Ascending aorta (tissue), 2 donors: ENCODE results near the gene CEBPZ. TPM values are rescaled to one million over a fixed set of nuclear protein-coding genes. Genes with fewer than 3 reads are reported as not detected.
"Not testable (repeated sequence)": the region's sequence is repeated elsewhere in the genome, so short reads cannot be mapped to it uniquely, and the experiment has no call there.

Experiments used
- DNase-seq, 2 donors: peaks; one replicate each; pipeline ENCODE4 v3.0.0-alpha.2; 2019; ENCODE audit warnings: low spot score in 2 of 2
- H3K27ac ChIP-seq, 2 donors: fragments of 200-600 bp; sonication (generic); one replicate each; pipeline ENCODE4 v1.5.1; 2016 to 2017; ENCODE audit warnings: mild to moderate bottlenecking in 1 of 2
- H3K27me3 ChIP-seq: fragments of 200-600 bp; sonication (generic); one replicate; pipeline ENCODE4 v1.5.1; 2017
- H3K36me3 ChIP-seq, 2 donors: fragments of 200-600 bp; sonication (generic); one replicate each; pipeline ENCODE4 v1.5.1; 2016
- H3K4me1 ChIP-seq, 2 donors: fragments of 200-600 bp; sonication (generic); one replicate each; pipeline ENCODE4 v1.5.1; 2016 to 2017; ENCODE audit warnings: mild to moderate bottlenecking in 1 of 2
- H3K4me3 ChIP-seq, 2 donors: fragments of 200-600 bp; sonication (generic); one replicate each; pipeline ENCODE4 v1.5.1; 2016 to 2017; ENCODE audit warnings: mild to moderate bottlenecking in 1 of 2
- H3K9me3 ChIP-seq, 2 donors: fragments of 200-600 bp; sonication (generic); one replicate each; pipeline ENCODE4 v1.5.1; 2016
- intact Hi-C: fragments of 100-400 bp; cut with DNase I; formaldehyde crosslinking; loops from one replicate; pipeline ENCODE4 v1.15.1; 2023
- total RNA-seq: library from RNA; depleted of rRNA; stranded (reverse); fragments of >200 nt; gene quantifications from one replicate; pipeline ENCODE4 v1.1.0, GENCODE V29; 2016
- TF ChIP-seq, protein P1 (sequence below), 3 experiments: fragments of 200-600 bp in 2 of 3; fragments of 450-650 bp in 1 of 3; sonication (generic) in 2 of 3; IDR thresholded peaks; one replicate each; pipeline ENCODE4 v1.5.1; 2016 to 2019; ENCODE audit warnings: antibody characterized with exemption in 3 of 3, mild to moderate bottlenecking in 1 of 3, moderate library complexity in 1 of 3

Gene CEBPZ
- total RNA-seq, 1 donor from 2014 or later, result 20.2 TPM

DNA sequence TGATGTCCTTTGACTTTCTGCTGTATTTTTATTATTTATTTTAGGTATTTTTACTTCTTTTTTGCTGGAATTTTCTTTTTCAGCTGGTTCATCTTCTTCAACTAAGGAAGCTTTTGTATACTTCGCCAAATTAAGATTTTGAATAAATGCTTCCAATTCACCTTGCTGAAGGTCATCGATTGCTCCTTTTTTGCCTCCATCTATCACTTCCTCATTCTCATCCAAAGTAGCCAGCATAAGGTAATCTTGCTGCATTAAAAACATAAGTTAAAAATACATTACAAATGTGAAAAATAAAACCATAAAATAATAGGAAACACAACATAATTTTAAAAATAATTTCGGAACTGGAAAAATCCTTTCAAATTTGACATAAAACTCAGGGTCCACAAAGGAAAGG, 2.6 kb downstream of the CEBPZ start:
- Histone ChIP-seq H3K4me3 (no peak overlapping the region), H3K27me3 (no peaks in the 10 kb centered on the region), H3K9me3 (no peaks in the 10 kb centered on the region), H3K27ac (no peak overlapping the region), H3K4me1 (peaks cover 7 to 26% of the 10 kb centered on the region in 2 donors), H3K36me3 (peaks cover 11 to 13% of the 10 kb centered on the region in 2 donors)
- intact Hi-C loops, result no loop called here
- DNase-seq, result no peak
- TF ChIP-seq, protein P1, sequence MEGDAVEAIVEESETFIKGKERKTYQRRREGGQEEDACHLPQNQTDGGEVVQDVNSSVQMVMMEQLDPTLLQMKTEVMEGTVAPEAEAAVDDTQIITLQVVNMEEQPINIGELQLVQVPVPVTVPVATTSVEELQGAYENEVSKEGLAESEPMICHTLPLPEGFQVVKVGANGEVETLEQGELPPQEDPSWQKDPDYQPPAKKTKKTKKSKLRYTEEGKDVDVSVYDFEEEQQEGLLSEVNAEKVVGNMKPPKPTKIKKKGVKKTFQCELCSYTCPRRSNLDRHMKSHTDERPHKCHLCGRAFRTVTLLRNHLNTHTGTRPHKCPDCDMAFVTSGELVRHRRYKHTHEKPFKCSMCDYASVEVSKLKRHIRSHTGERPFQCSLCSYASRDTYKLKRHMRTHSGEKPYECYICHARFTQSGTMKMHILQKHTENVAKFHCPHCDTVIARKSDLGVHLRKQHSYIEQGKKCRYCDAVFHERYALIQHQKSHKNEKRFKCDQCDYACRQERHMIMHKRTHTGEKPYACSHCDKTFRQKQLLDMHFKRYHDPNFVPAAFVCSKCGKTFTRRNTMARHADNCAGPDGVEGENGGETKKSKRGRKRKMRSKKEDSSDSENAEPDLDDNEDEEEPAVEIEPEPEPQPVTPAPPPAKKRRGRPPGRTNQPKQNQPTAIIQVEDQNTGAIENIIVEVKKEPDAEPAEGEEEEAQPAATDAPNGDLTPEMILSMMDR (IDR thresholded peaks at IDR 0.05), result no peak

DNA sequence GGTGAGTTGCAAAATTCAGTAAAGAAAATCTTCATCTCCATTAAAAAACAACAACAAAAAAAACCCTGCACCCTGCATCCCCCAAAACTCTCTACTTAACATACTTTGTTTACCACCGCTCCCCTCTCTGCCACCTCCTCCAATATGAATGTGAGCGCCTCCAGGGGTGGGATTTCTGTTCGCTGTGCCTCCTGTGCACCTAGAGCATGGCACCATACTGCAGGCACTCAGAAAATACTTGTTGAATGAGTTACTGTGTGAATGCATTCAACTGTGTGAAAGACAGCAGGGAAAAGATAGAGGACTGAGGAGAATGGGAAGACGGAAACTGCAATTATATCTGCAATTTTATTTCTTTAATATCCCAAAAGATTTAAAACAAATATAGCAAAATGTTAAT, 4.5 kb downstream of the CEBPZ start:
- Histone ChIP-seq H3K27me3 (no peaks in the 10 kb centered on the region), H3K27ac (no peak overlapping the region), H3K4me3 (no peak overlapping the region), H3K9me3 (no peaks in the 10 kb centered on the region), H3K4me1 (peaks cover 0 to 16% of the 10 kb centered on the region in 2 donors), H3K36me3 (peaks cover 17 to 28% of the 10 kb centered on the region in 2 donors)
- TF ChIP-seq, protein P1 (IDR thresholded peaks at IDR 0.05), result no peak
- intact Hi-C loops, result no loop called here
- no peak for DNase-seq

DNA sequence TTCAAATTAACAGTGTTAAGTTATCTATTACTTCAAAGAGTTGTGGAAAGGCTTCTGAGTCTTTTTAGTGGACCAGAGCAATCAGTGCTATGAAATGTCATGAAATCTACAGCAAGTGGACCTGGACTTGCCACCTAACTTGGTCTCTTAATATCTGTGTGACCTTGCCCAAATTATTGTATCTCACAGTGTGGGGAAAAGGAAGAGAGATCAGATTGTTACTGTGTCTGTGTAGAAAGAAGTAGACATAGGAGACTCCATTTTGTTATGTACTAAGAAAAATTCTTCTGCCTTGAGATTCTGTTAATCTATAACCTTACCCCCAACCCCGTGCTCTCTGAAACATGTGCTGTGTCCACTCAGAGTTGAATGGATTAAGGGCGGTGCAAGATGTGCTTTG, 6.3 kb downstream of the CEBPZ start:
- DNase-seq, intact Hi-C loops, H3K27ac ChIP-seq, H3K4me3 ChIP-seq, H3K9me3 ChIP-seq, H3K27me3 ChIP-seq: not testable (repeated sequence)
- Histone ChIP-seq H3K36me3 (peaks cover 31 to 46% of the 10 kb centered on the region in 2 donors), H3K4me1 (peaks cover 0 to 12% of the 10 kb centered on the region in 2 donors)

DNA sequence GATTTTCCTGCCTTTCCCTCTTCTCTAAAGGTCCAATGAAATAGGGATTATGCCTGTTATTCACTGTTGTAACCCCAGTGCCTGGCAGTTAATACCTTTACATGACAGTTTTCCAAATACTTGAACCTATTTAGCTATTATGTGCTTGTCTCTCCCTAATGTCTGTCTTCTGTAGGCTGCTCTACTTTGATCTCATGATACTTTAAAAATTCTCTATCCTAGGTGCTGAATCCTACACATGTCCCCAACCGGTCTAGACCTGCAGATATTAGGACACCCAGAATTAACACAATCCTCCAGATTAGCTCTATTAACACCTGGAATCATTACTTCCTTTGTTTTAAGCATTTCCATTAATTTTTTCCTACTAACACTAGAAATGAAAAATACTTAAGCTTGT, 7.3 kb downstream of the CEBPZ start:
- intact Hi-C loops, result no loop called here
- no peaks in the 10 kb centered on the region for H3K27me3 ChIP-seq
- peaks cover 0 to 4% of the 10 kb centered on the region in 2 donors for H3K4me1 ChIP-seq
- TF ChIP-seq, protein P1 (IDR thresholded peaks at IDR 0.05), result no peak
- H3K36me3 ChIP-seq, result peaks cover 31 to 49% of the 10 kb centered on the region in 2 donors
- DNase-seq, result no peak
- no peak overlapping the region for H3K27ac ChIP-seq
- H3K9me3 ChIP-seq, result no peaks in the 10 kb centered on the region
- H3K4me3 ChIP-seq, result no peak overlapping the region

DNA sequence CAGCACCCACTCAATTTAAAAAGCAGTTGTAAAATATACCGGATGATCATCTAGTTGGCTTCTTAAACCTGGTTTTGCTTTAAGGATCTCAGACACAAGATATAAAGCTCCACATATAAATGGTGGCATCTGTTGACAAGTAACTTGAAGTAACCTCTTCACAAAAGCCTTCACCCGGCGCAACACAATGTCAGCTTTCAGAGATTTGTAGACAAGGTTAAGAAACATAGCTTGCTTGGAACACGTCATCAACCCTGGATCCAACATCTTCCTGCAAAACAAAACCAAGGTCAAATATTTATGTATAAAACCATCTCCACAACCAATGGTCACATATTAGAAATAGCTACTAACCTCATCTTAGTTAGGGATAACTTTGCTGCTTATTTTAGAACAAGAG, 8.3 kb downstream of the CEBPZ start:
- intact Hi-C loops, result no loop called here
- Histone ChIP-seq H3K27me3 (no peaks in the 10 kb centered on the region), H3K4me1 (peaks cover 0 to 4% of the 10 kb centered on the region in 2 donors), H3K4me3 (no peak overlapping the region), H3K36me3 (peaks cover 38 to 52% of the 10 kb centered on the region in 2 donors), H3K9me3 (no peaks in the 10 kb centered on the region), H3K27ac (no peak overlapping the region)
- DNase-seq, result no peak
- TF ChIP-seq, protein P1 (IDR thresholded peaks at IDR 0.05), result no peak

DNA sequence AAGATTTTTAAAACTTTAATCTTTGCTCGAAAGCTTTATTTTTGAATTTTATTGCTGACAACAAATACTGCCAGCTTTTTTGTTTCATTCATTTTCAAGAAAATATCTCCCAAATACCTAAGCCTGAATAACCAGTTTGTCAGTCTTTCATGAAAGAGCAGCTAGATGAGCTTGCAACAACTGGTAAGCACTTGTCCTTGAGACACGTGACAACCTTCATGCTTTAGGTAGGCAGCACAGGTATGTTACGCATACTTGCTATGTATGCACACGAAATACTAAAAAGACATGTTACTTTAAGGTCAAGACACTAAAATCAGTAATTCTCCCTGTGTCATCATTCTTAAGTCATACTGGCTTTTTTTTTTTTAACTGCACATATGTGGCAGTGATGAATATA, 12.3 kb downstream of the CEBPZ start:
- Histone ChIP-seq H3K27ac (no peak overlapping the region), H3K4me3 (no peak overlapping the region), H3K27me3 (no peaks in the 10 kb centered on the region), H3K9me3 (no peaks in the 10 kb centered on the region), H3K4me1 (no peaks in the 10 kb centered on the region), H3K36me3 (peaks cover 48 to 74% of the 10 kb centered on the region in 2 donors)
- TF ChIP-seq, protein P1 (IDR thresholded peaks at IDR 0.05), result no peak
- no peak for DNase-seq
- intact Hi-C loops, result no loop called here
